Liver (tissue), 9 donors: Measurements from ENCODE around the gene GAN. TPM values are rescaled to one million over a fixed set of nuclear protein-coding genes. Genes with fewer than 3 reads are reported as not detected.

ENCODE experiments used
- DNase-seq: peaks from one replicate; pipeline ENCODE4 v3.0.0-alpha.2; 2017; ENCODE audit warnings: low spot score
- H3K27ac ChIP-seq, 2 donors: one replicate each; pipeline ENCODE4 v1.7.0; 2013; ENCODE audit warnings: inconsistent platforms in 2 of 2, low read length in 2 of 2, control low read depth in 1 of 2, low read depth in 1 of 2, mild to moderate bottlenecking in 1 of 2
- H3K27me3 ChIP-seq, 4 donors: one replicate each; pipeline versions ENCODE4 v1.6.1 to v1.7.0; 2013; ENCODE audit warnings: low read length in 3 of 4, inconsistent platforms in 1 of 4, mild to moderate bottlenecking in 1 of 4, moderate library complexity in 1 of 4; ENCODE audit not compliant: control insufficient read depth in 4 of 4, insufficient read depth in 4 of 4
- H3K36me3 ChIP-seq, 4 donors: one replicate each; pipeline versions ENCODE4 v1.6.1 to v1.7.0; 2013; ENCODE audit warnings: low read length in 3 of 4, mild to moderate bottlenecking in 3 of 4, low read depth in 1 of 4, moderate library complexity in 1 of 4; ENCODE audit not compliant: control insufficient read depth in 4 of 4, insufficient read depth in 3 of 4
- H3K4me1 ChIP-seq, 4 donors: one replicate each; pipeline versions ENCODE4 v1.6.1 to v1.7.0; 2013; ENCODE audit warnings: low read length in 3 of 4, mild to moderate bottlenecking in 3 of 4, moderate library complexity in 1 of 4; ENCODE audit not compliant: control insufficient read depth in 4 of 4, insufficient read depth in 4 of 4
- H3K4me3 ChIP-seq, 3 donors: one replicate each; pipeline versions ENCODE4 v1.6.1 to v1.7.0; 2013; ENCODE audit warnings: low read length in 3 of 3, control low read depth in 1 of 3, low read depth in 1 of 3, mild to moderate bottlenecking in 1 of 3
- H3K9ac ChIP-seq, 2 donors: one replicate each; pipeline ENCODE4 v1.7.0; 2013; ENCODE audit warnings: low read length in 2 of 2, mild to moderate bottlenecking in 2 of 2, moderate library complexity in 2 of 2, control low read depth in 1 of 2, low read depth in 1 of 2
- H3K9me3 ChIP-seq, 4 donors: one replicate each; pipeline versions ENCODE4 v1.6.1 to v1.7.0; 2013; ENCODE audit warnings: low read length in 3 of 4; ENCODE audit not compliant: control insufficient read depth in 4 of 4
- ATF3 ChIP-seq: IDR thresholded peaks from 2 replicates; pipeline ENCODE4 v1.6.1; 2016; ENCODE audit warnings: antibody characterized with exemption
- CTCF ChIP-seq: fragments of 150-350 bp; IDR thresholded peaks from 2 replicates; pipeline ENCODE4 v1.5.1; 2017; ENCODE audit warnings: improper control_type of control experiment, low read depth, low read length; ENCODE audit not compliant: missing input control
- EGR1 ChIP-seq, 2 donors: IDR thresholded peaks; 2 replicates each; pipeline ENCODE4 v1.6.1; 2016 to 2018; ENCODE audit warnings: antibody characterized with exemption in 2 of 2, low read depth in 2 of 2
- FOXA1 ChIP-seq: IDR thresholded peaks from 2 replicates; pipeline ENCODE4 v1.6.1; 2016; ENCODE audit warnings: antibody characterized with exemption
- FOXA2 ChIP-seq: IDR thresholded peaks from 2 replicates; pipeline ENCODE4 v1.6.1; 2016; ENCODE audit warnings: antibody characterized with exemption
- GABPA ChIP-seq, 2 donors: IDR thresholded peaks in 1 of 2; conservative IDR thresholded peaks in 1 of 2; 2 replicates each; pipeline ENCODE4 v1.6.1; 2016; ENCODE audit warnings: antibody characterized with exemption in 2 of 2, mild to moderate bottlenecking in 1 of 2, moderate library complexity in 1 of 2
- HNF4A ChIP-seq, 2 donors: conservative IDR thresholded peaks; 2 replicates each; pipeline ENCODE4 v1.6.1; 2016; ENCODE audit warnings: antibody characterized with exemption in 2 of 2, mild to moderate bottlenecking in 2 of 2
- HNF4G ChIP-seq: IDR thresholded peaks from 2 replicates; pipeline ENCODE4 v1.6.1; 2016; ENCODE audit warnings: antibody characterized with exemption
- JUND ChIP-seq, 2 donors: IDR thresholded peaks; 2 replicates each; pipeline ENCODE4 v1.6.1; 2016; ENCODE audit warnings: antibody characterized with exemption in 2 of 2
- MAX ChIP-seq: IDR thresholded peaks from 2 replicates; pipeline ENCODE4 v1.6.1; 2016; ENCODE audit warnings: antibody characterized with exemption
- NR2F2 ChIP-seq: IDR thresholded peaks from 2 replicates; pipeline ENCODE4 v1.6.1; 2016; ENCODE audit warnings: antibody characterized with exemption
- RAD21 ChIP-seq, 2 donors: IDR thresholded peaks; 2 replicates each; pipeline ENCODE4 v1.6.1; 2016; ENCODE audit warnings: antibody characterized with exemption in 2 of 2, mild to moderate bottlenecking in 2 of 2
- REST ChIP-seq: IDR thresholded peaks from 2 replicates; pipeline ENCODE4 v1.6.1; 2016; ENCODE audit warnings: antibody characterized with exemption, mild to moderate bottlenecking
- RXRA ChIP-seq, 2 donors: IDR thresholded peaks; 2 replicates each; pipeline ENCODE4 v1.6.1; 2017 to 2018; ENCODE audit warnings: antibody characterized with exemption in 2 of 2, mild to moderate bottlenecking in 1 of 2
- TAF1 ChIP-seq: conservative IDR thresholded peaks from 2 replicates; pipeline ENCODE4 v1.6.1; 2016; ENCODE audit warnings: antibody characterized with exemption, mild to moderate bottlenecking
- YY1 ChIP-seq: IDR thresholded peaks from 2 replicates; pipeline ENCODE4 v1.6.1; 2016; ENCODE audit warnings: antibody characterized with exemption, mild to moderate bottlenecking
- ZBTB33 ChIP-seq: IDR thresholded peaks from 2 replicates; pipeline ENCODE4 v1.6.1; 2016; ENCODE audit warnings: antibody characterized with exemption
- WGBS: extraction: QIAGEN DNeasy Blood & Tissue Kit; methylation state at CpG from one replicate; pipeline ENCODE4 v1.1.7; 2013; 5-methylcytosine and 5-hydroxymethylcytosine counted together
- polyA plus RNA-seq, 2 donors: library from polyadenylated mRNA; stranded (reverse) in 1 of 2; unstranded in 1 of 2; fragments of 200-250 nt in 1 of 2; fragments of >200 nt in 1 of 2; fragmentation: Nextera tagmentation in 1 of 2; extraction: Ambion mirVana in 1 of 2; gene quantifications; one replicate each; pipeline versions ENCODE4 v1.2.1 to v1.2.3, GENCODE V29; 2013 to 2015
- total RNA-seq, 2 donors: library from RNA; depleted of rRNA; stranded (reverse); fragments of >200 nt; gene quantifications; one replicate each; pipeline ENCODE4 v1.2.3, GENCODE V29; 2014
- donor health status: healthy.
- donor health status: healthy.
- donor health status: healthy.
- donor health status: healthy.
- donor health status: healthy.

The GAN gene
- total and polyA plus RNA-seq, 4 donors, result 0.33 to 5.5 (median 1.5) TPM

- Histone ChIP-seq H3K9me3 (no peaks in the 10 kb centered on the region), H3K4me3 (no peak overlapping the region), H3K27me3 (no peaks in the 10 kb centered on the region), H3K9ac (no peak overlapping the region), H3K36me3 (no peaks in the 10 kb centered on the region), H3K4me1 (peaks cover 0 to 9% (median 0%) of the 10 kb centered on the region in 4 donors), H3K27ac (no peak overlapping the region)
- DNase-seq, result no peak
- peak in 1 of 2 donors; percentile 6 for TF ChIP-seq RAD21 (IDR thresholded peaks at IDR 0.05)
- peak; percentile 30 for TF ChIP-seq NR2F2
- no peak for TF ChIP-seq FOXA2
- TF ChIP-seq TAF1, result no peak
- TF ChIP-seq RXRA (IDR thresholded peaks at IDR 0.05), result peak in 1 of 2 donors; percentile 27
- peak in 1 of 2 donors; percentile 31 for TF ChIP-seq HNF4A (conservative IDR thresholded peaks at IDR 0.05)
- WGBS, result 65% methylated on average over 5 of the region's 5 CpGs
Measured at GRCh38 chr16:81265658-81266451, 48.9 kb upstream of the GAN start.

- no peaks in the 10 kb centered on the region for H3K36me3 ChIP-seq
- TF ChIP-seq GABPA (IDR thresholded peaks at IDR 0.05 in 1 of 2, conservative IDR thresholded peaks at IDR 0.05 in 1 of 2), result no peak
- TF ChIP-seq HNF4A (conservative IDR thresholded peaks at IDR 0.05), result no peak
- TF ChIP-seq FOXA2, result no peak
- no peak for TF ChIP-seq YY1
- TF ChIP-seq NR2F2, result no peak
- no peak for TF ChIP-seq RAD21 (IDR thresholded peaks at IDR 0.05)
- TF ChIP-seq REST, result no peak
- no peak for TF ChIP-seq TAF1
- no peak for TF ChIP-seq JUND (IDR thresholded peaks at IDR 0.05)
- TF ChIP-seq MAX, result no peak
- no peak for TF ChIP-seq FOXA1
- TF ChIP-seq RXRA (IDR thresholded peaks at IDR 0.05), result no peak
- no peak for TF ChIP-seq HNF4G
- no peak for TF ChIP-seq EGR1 (IDR thresholded peaks at IDR 0.05; ENCODE audit: low read depth in 2 of 2)
- no peak for TF ChIP-seq ATF3
- no peak for TF ChIP-seq CTCF
- TF ChIP-seq ZBTB33, result no peak
- H3K9me3 ChIP-seq, result no peaks in the 10 kb centered on the region
- no peak overlapping the region for H3K9ac ChIP-seq
- H3K27me3 ChIP-seq, result no peaks in the 10 kb centered on the region
- H3K4me3 ChIP-seq, result no peak overlapping the region
- H3K27ac ChIP-seq, result no peak overlapping the region
- 76% methylated on average over 7 of the region's 7 CpGs for WGBS
- H3K4me1 ChIP-seq, result peaks cover 0 to 8% (median 0%) of the 10 kb centered on the region in 4 donors
- no peak for DNase-seq
Measured at GRCh38 chr16:81266680-81267095, 48.1 kb upstream of the GAN start.
